Effector memory CD8-positive, alpha-beta T cell (primary cell): Measurements from ENCODE around the gene CDHR1.
A peak's percentile ranks its signal among the peaks of the same experiment; 100 is the strongest.
"Not testable (repeated sequence)": the region's sequence is repeated elsewhere in the genome, so short reads cannot be mapped to it uniquely, and the experiment has no call there.

Experiments used
- ATAC-seq: fragments of 150-1000 bp; cut with Tn5 transposase; replicated peaks from 2 replicates; pipeline ENCODE4 v1.10.0; 2021; ENCODE audit warnings: mild to moderate bottlenecking, moderate library complexity
- DNase-seq, 3 experiments: peaks; one replicate each; pipeline ENCODE4 v3.0.0; 2021
- H3K27ac Mint-ChIP-seq, 2 donors: one replicate each; pipeline ENCODE4 v1.8.0; 2022; ENCODE audit warnings: mild to moderate bottlenecking in 2 of 2, mixed read lengths in 2 of 2, moderate library complexity in 2 of 2
- H3K27me3 Mint-ChIP-seq, 2 donors: one replicate each; pipeline ENCODE4 v1.8.0; 2022; ENCODE audit warnings: mixed read lengths in 2 of 2
- H3K36me3 Mint-ChIP-seq: one replicate; pipeline ENCODE4 v1.8.0; 2022; ENCODE audit warnings: mild to moderate bottlenecking, moderate library complexity, mixed read lengths; ENCODE audit not compliant: insufficient read depth
- H3K4me1 Mint-ChIP-seq, 2 donors: one replicate each; pipeline ENCODE4 v1.8.0; 2022; ENCODE audit warnings: low read depth in 2 of 2, mixed read lengths in 2 of 2
- H3K4me3 Mint-ChIP-seq, 2 donors: one replicate each; pipeline ENCODE4 v1.8.0; 2022; ENCODE audit warnings: mild to moderate bottlenecking in 2 of 2, mixed read lengths in 2 of 2, moderate library complexity in 2 of 2
- H3K9me3 Mint-ChIP-seq, 2 donors: one replicate each; pipeline ENCODE4 v1.8.0; 2022; ENCODE audit warnings: mixed read lengths in 2 of 2

CDHR1 gene

GRCh38 chr10:84164442-84164841 lies 29.9 kb upstream of the CDHR1 start:
- Mint-ChIP-seq H3K27ac (no peak overlapping the region), H3K9me3 (no peaks in the 10 kb centered on the region), H3K4me3 (no peak overlapping the region)

DNA sequence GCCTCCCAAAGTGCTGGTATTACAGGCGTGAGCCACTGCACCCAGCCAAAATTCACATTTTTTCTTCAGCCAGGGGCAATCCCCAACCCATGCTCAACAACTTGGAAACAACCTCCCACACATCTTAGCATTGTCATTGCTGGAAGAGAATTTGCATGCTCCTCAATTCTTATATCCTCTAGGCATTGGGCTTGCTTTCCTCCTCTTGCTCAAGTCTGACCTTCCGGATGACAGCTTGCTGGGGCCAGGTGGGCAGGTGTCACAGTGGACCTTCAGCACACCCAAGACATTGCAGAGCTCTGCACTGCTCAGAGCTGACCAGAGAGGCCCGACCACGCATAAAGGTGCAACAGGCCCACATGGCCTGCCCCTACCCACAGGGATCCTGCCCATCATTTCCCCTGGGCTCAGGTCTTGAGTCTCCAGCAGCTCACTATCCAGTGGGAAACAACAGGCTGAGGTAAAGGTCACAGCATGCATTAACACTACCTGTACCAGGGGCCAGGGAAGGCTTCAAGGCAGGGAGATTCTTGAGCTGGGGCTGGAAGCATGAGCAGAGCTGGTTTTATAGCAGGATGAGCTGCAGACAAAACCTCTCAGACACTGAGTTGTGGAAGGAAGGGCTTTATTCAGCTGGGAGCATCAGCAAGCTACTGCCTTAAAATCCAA lies 27.6 kb upstream of the CDHR1 start:
- Mint-ChIP-seq H3K4me1 (no peaks in the 10 kb centered on the region), H3K9me3 (no peaks in the 10 kb centered on the region), H3K27ac (peak overlapping the region in 1 of 2 donors; percentile 75), H3K36me3 (no peaks in the 10 kb centered on the region), H3K4me3 (no peak overlapping the region), H3K27me3 (peaks cover 7 to 16% of the 10 kb centered on the region in 2 donors)
- DNase-seq (no peak), ATAC-seq (no peak)

More at GRCh38 chr10:84164442-84164841, 29.9 kb upstream of the CDHR1 start:
- H3K36me3 Mint-ChIP-seq, result no peaks in the 10 kb centered on the region
- peaks cover 0 to under 1% of the 10 kb centered on the region in 2 donors for H3K4me1 Mint-ChIP-seq
- no peak for DNase-seq
- ATAC-seq, result no peak
- peaks cover 7 to 16% of the 10 kb centered on the region in 2 donors for H3K27me3 Mint-ChIP-seq

DNA sequence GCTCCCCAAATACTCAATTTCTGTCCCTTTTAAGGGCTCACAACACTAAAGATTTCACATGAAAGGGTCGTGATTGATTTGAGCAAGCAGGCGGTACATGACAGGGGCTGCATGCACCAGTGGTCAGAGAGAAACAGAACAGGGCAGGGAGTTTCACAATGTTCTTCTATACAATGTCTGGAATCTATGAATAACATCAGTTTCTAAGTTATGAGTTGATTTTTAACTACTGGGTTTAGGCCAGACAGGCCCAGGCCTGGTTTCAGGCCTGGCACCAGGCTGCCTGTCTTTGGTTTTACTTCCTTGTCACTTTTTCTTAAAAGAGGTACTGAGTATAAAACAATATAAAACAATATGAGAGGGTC lies 27.1 kb upstream of the CDHR1 start:
- not testable (repeated sequence) for DNase-seq, H3K4me3 Mint-ChIP-seq, H3K4me1 Mint-ChIP-seq, H3K36me3 Mint-ChIP-seq, H3K9me3 Mint-ChIP-seq, ATAC-seq
- Mint-ChIP-seq H3K27me3 (peaks cover 7 to 16% of the 10 kb centered on the region in 2 donors), H3K27ac (peak overlapping the region in 1 of 2 donors; percentile 75)

DNA sequence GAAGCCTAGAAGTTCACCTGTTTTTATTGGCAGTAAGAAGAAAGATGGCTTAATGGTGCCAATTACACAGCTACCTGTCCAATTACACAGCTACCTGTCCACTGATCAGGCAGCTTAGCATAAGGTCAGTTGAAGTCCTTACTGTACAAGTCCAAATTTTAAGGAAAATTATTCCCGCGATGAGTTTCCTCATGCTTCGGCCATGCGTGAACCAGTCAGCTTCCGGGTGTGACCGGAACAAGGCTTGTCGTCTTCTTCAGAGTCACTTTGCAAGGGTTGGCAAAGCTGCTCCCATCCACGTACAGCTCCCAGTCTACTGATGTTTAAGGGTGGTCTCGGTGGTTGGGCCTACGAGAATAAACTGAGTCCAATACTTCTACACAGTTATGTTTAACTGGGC lies 26.0 kb upstream of the CDHR1 start:
- H3K9me3 Mint-ChIP-seq, H3K4me3 Mint-ChIP-seq, ATAC-seq, H3K27ac Mint-ChIP-seq, DNase-seq, H3K4me1 Mint-ChIP-seq, H3K36me3 Mint-ChIP-seq: not testable (repeated sequence)
- peaks cover 6 to 10% of the 10 kb centered on the region in 2 donors for H3K27me3 Mint-ChIP-seq

- not testable (repeated sequence) for DNase-seq, H3K27me3 Mint-ChIP-seq, ATAC-seq, H3K4me1 Mint-ChIP-seq, H3K9me3 Mint-ChIP-seq, H3K36me3 Mint-ChIP-seq, H3K4me3 Mint-ChIP-seq
- peak overlapping the region in 1 of 2 donors; percentile 44 for H3K27ac Mint-ChIP-seq
These were observed 23.1 kb upstream of the CDHR1 start for GRCh38 chr10:84171237-84171636.

DNA sequence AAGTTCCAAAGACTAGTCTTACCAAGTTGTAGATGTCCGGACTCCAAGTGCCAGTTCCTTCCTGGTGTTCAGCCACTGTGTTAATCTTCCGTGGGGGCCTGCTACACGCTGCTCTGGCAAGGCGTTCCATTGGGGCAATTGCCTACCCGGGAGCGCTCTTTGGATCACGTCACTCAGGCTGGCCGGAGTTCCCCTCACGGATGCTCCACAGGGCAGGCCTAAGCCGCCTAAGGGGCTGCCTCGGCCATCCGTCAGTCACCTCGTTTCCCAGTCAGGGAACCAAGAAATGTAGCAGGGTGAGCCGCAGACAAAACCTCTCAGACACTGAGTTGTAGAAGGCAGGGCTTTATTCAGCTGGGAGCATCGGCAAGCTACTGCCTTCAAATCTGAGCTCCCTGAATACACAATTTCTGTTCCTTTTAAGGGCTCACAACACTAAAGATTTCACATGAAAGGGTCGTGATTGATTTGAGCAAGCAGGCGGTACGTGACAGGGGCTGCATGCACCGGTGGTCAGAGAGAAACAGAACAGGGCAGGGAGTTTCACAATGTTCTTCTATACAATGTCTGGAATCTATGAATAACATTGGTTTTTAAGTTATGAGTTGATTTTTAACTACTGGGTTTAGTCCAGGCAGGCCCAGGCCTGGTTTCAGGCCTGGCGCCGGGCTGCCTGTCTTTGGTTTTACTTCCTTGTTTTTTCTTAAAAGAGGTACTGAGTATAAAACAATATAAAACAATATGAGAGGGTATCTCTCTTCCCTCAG lies 22.5 kb upstream of the CDHR1 start:
- ATAC-seq, H3K9me3 Mint-ChIP-seq: not testable (repeated sequence)

GRCh38 chr10:84172467-84173356 lies 21.6 kb upstream of the CDHR1 start:
- DNase-seq (no peak), ATAC-seq (no peak)
- H3K27me3 Mint-ChIP-seq, result no peaks in the 10 kb centered on the region
- peak overlapping the region in 1 of 2 donors; percentile 65 for H3K27ac Mint-ChIP-seq
- H3K4me1 Mint-ChIP-seq, result peaks cover 11 to 14% of the 10 kb centered on the region in 2 donors
- no peaks in the 10 kb centered on the region for H3K36me3 Mint-ChIP-seq
- H3K4me3 Mint-ChIP-seq, result no peak overlapping the region
- no peaks in the 10 kb centered on the region for H3K9me3 Mint-ChIP-seq

More for the DNA sequence above, 22.5 kb upstream of the CDHR1 start:
- peaks cover 9 to 12% of the 10 kb centered on the region in 2 donors for H3K4me1 Mint-ChIP-seq
- not testable (repeated sequence) for H3K27me3 Mint-ChIP-seq, DNase-seq, H3K4me3 Mint-ChIP-seq, H3K36me3 Mint-ChIP-seq
- peak overlapping the region in 1 of 2 donors; percentile 65 for H3K27ac Mint-ChIP-seq

- Mint-ChIP-seq H3K36me3 (no peaks in the 10 kb centered on the region), H3K27me3 (no peaks in the 10 kb centered on the region), H3K9me3 (no peaks in the 10 kb centered on the region), H3K4me3 (no peak within 1 kb of the TSS), H3K27ac (peak within 1 kb of the TSS in 1 of 2 donors; percentile 65), H3K4me1 (peaks cover 11 to 14% of the 10 kb centered on the region in 2 donors)
- DNase-seq (no peak), ATAC-seq (no peak)
These were observed 20.8 kb upstream of the CDHR1 start, which contains the start of gene GPR15LG for GRCh38 chr10:84173501-84173929. Gene GPR15LG (plus strand): TSS chr10:84173801. CDS start chr10:84173852, 51 bp downstream.

GRCh38 chr10:84175436-84175835 lies 18.9 kb upstream of the CDHR1 start:
- Mint-ChIP-seq H3K9me3 (no peaks in the 10 kb centered on the region), H3K4me3 (no peak overlapping the region), H3K36me3 (no peaks in the 10 kb centered on the region), H3K27me3 (no peaks in the 10 kb centered on the region), H3K4me1 (peaks cover 11 to 14% of the 10 kb centered on the region in 2 donors), H3K27ac (no peak overlapping the region)
- ATAC-seq, result no peak
- no peak for DNase-seq

GRCh38 chr10:84176351-84176750 lies 18.0 kb upstream of the CDHR1 start:
- Mint-ChIP-seq H3K9me3 (no peaks in the 10 kb centered on the region), H3K4me1 (peaks cover 11 to 14% of the 10 kb centered on the region in 2 donors), H3K27ac (no peak overlapping the region), H3K4me3 (no peak overlapping the region), H3K36me3 (no peaks in the 10 kb centered on the region), H3K27me3 (no peaks in the 10 kb centered on the region)
- ATAC-seq, result no peak
- no peak for DNase-seq

- H3K27me3 Mint-ChIP-seq, result no peaks in the 10 kb centered on the region
- H3K27ac Mint-ChIP-seq, result no peak overlapping the region
- no peak overlapping the region for H3K4me3 Mint-ChIP-seq
These were observed 17.4 kb upstream of the CDHR1 start for GRCh38 chr10:84176836-84177474.

DNA sequence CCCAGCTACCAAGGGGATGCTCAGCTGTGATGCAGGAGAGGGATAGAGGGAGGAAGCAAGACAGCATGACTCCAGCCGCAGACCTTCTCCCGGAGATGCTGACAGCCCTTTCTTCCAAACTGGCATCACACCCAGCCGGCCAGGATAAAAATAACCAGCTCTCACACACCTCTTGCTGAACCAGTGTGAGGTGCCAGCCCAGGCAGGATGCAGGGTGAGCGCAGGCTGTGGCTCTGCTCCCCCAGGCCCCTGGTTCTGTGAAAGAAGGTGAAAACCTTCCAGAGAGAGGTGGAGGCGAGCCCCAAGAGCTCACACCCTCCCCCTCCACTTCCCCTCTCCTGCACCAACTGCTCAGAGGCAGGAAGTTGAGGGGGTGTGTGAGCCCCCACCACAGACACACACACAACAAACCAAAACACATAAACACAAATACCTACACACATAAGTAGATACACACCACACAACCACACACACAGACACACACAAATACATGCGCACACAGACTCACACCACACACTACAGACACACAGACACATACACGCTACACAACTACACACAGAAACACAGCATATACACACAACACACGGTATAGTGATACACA lies 16.7 kb upstream of the CDHR1 start:
- ATAC-seq (peak; percentile 91), DNase-seq (peak; percentile 73 to 74 (median 74))
- no peaks in the 10 kb centered on the region for H3K9me3 Mint-ChIP-seq
- H3K4me1 Mint-ChIP-seq, result peaks cover 11 to 14% of the 10 kb centered on the region in 2 donors
- no peak overlapping the region for H3K27ac Mint-ChIP-seq
- no peaks in the 10 kb centered on the region for H3K27me3 Mint-ChIP-seq
- no peak overlapping the region for H3K4me3 Mint-ChIP-seq
- H3K36me3 Mint-ChIP-seq, result no peaks in the 10 kb centered on the region

More at GRCh38 chr10:84176836-84177474, 17.4 kb upstream of the CDHR1 start:
- H3K4me1 Mint-ChIP-seq, result peaks cover 11 to 14% of the 10 kb centered on the region in 2 donors
- H3K9me3 Mint-ChIP-seq, result no peaks in the 10 kb centered on the region
- no peaks in the 10 kb centered on the region for H3K36me3 Mint-ChIP-seq
- no peak for DNase-seq
- ATAC-seq, result no peak
